DMS79 treated with DMSO at 0.1 percent for 48 hours (cell line): ENCODE measurements around the gene SAMD10.

Source experiments
- DNase-seq: peaks from one replicate; lab custom pipeline; 2025; lab: John Stamatoyannopoulos, UW

Gene SAMD10

DNA sequence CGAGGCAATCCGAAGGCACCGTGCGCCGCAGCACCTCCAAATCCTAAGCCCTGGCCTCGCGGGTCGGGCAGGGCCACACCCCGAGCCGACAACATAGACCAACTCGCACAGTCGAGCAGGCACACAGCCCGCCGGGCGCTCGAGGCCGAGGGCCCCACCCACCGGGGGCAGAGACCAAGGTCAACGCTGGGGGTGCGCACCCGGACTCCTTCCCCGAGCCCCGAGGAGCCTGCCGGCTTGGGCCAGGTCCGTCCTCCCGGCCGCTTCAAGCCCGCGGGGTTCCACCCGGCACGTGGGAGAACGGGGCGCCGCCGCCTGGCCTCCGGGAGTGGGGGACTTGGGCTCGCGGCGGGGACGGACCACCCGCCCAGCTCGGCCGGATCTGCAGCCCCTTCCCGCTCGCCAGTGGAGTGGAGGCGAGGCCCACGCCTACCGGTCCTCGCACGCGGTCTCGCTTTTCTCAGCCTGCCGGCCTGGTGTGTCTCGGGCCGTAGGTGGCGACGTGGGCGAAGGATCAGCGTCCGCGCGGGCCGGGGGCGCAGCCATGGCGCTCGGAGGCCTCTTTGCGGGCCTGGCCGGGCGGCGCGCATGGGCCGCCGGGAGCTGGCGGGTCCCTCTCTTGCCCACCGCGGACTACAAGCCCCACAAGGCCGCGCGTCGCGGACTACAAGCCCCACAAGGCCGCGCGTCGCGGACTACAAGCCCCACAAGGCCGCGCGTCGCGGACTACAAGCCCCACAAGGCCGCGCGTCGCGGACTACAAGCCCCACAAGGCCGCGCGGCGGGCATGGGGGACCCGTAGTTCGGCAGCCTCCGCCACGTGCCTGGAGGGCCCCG lies 23.4 kb downstream of the SAMD10 start, which contains the start of gene UCKL1:
TSS of gene UCKL1 (minus strand) at position 590 of the 837 bp plus-strand sequence. CDS start at position 546, 44 bp downstream.
- DNase-seq = peak; percentile 85

DNA sequence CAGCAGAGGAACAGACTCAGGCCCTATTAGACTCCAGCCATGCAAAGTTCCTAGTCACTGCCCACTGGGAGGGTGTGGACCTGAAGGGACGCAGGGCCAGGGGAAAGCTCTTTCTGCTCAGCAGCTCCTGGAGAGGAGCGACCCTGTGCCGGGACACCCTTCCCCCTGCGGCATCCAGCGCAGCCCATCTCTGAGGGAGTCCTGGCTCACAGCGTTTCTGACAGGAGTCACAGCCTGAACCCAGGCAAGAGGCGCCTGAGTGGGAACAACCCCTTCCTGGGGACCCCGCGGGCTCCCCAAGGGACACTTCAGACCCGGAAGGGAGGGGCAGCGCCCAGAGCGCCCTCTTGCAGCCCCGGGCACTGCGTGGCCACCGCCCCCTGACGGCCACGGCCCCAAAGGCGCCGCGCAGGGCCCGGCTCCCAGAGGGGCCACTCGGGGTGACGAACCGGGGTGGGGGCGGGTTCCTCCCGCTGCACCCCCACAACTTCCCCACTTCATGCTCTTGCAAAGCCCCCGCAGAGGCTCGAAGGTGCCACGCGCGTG lies 24.1 kb downstream of the SAMD10 start:
- no peak for DNase-seq

- no peak for DNase-seq
Measured at GRCh38 chr20:63953764-63954429, 25.5 kb downstream of the SAMD10 start.

- DNase-seq = no peak
Measured at GRCh38 chr20:63952769-63953168, 26.7 kb downstream of the SAMD10 start.

DNA sequence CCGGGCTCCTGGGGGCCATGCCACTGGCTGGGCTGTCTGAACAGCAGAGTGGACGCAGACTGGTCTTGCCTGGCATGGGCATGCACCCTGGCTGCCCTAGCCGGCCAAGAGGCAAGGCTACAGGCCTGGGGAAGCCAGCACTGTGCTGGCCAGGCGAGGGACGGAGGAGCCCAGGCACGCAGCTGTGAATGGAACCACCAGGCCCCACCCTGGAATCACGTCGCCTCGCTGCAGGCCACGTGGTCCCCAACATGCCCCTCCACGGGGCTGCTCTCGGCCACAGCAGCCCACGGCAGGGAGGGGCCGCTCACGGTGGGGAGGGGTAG lies 27.3 kb downstream of the SAMD10 start:
- no peak for DNase-seq

DNA sequence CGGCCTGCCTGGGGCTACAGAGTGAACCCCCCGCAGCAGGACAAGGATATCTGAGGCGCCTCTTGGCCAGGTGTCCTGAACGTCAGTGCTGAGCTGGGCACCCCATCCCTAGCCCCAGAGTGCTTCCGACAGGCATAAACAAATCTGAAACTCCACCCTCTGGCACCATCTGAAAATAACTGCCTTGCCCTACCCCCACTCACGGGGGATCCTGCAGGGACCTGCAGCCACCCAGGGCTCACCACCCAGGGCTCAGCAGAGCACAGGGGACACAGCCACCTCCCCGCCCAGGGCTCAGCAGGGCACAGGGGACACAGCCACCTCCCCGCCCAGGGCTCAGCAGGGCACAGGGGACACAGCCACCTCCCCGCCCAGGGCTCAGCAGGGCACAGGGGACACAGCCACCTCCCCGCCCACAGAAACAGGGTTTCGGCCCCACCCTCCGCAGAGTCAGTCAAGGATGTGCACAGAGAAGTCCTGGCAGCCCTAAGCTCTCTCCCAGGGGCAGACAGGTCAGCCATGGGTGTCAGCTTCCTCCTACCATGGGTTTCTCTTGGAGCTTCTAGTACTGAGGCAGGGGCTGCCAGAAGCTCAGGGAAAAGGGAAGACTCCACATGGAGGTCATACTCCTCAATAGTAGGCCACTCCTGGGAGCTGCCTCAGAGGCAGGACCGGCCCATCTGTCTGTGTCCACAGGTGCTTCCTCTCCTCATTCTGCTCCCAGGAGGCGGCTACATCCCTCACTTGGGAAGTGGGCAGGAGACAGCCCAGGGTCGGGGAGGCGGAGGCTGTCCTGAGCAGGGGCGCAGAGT lies 27.8 kb downstream of the SAMD10 start:
- no peak for DNase-seq

DNA sequence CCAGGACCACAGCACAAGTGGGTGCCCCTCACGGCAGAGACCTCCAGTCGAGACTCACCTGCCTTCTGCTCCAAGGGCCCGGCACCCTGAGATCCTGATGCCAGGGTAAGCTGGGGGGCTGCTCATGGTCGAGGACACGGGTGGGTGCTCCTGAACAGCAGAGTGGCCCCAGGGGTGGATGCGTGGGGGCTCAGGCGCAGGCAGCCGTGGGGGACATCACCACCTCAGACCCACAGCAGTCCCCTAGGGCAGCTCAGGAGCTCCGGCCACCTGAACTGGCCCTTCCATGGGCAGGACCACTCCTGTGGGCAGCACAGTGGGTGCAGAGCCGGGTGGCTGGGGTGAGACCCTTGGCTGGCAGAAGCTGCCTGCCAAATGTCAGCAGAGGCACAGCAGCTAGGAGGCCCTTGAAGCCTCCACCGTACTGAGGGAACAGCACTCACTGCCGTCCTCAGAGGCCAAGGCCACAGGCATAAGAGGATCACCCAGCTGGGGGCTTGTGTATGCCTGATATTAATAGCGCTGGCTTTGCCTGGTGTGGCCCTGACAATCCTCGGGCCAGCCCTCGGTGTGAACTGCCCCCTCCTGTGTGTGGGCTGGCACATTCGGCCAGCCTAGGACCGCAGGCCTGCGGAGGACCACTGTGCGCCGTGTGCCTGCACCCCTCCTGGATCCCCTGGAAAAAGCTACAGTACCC lies 28.6 kb downstream of the SAMD10 start:
- no peak for DNase-seq

- DNase-seq = no peak
Measured at GRCh38 chr20:63947638-63948456, 31.6 kb downstream of the SAMD10 start.

DNA sequence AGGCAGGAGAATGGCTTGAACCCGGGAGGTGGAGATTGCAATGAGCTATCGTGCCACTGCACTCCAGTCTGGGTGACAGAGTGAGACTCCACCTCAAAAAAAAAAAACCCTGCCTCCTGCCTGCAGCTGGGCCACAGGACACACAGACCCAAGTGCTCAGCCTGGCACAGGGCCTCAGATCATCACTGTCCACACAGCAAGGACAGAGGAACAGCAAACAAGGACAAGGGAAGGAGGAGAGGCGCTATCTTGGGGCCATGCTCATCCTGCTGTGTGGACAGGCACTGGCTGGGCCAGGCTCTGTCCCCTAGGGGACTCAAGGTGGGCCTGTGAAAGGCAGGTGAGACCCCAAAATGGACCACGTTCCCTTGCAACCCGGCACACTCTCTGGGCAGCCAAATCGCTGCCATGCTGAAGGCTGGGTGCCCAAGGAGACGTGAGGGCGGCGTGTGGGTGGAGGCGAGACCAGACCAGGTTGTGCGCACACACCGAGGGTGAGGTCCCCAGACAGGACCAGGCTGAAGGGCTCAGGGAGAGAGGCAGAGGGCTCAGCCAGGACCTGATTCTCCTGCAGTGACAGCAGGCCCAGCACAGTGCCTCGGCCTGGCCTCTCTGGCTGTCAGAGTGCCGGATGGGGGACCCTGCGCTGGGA lies 32.3 kb downstream of the SAMD10 start:
- no peak for DNase-seq

GRCh38 chr20:63945921-63946920 lies 33.2 kb downstream of the SAMD10 start:
- no peak for DNase-seq

DNA sequence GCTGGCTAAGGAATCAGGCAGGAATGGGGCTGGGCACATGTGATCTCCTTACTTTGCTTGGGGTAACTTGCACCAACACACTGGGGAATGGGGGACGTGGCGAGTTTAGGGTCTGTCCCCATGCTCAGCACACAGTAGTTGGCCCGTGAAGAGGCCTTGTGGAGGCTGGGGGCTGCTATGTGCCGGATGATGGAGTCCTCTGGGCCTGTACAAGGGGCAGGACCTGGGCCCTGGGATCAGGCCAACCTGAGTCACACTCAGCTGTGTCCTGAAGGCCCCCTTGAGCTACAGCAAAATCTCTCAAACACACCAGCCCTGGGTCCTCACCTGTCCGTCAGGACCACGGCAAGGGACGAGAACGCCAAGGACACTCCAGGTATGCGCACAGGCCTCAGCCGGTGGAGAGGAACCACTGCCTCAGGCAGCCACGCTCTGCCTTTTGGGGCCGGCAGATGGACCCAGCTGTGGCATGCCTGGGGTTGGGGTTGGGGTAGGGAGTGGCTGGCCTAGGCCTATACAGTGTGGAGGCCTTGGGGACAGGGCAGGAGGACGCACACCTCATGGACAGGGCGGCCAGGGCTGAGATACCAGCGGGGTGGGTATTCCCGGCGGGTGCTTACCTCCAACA lies 34.3 kb downstream of the SAMD10 start:
- no peak for DNase-seq

DNA sequence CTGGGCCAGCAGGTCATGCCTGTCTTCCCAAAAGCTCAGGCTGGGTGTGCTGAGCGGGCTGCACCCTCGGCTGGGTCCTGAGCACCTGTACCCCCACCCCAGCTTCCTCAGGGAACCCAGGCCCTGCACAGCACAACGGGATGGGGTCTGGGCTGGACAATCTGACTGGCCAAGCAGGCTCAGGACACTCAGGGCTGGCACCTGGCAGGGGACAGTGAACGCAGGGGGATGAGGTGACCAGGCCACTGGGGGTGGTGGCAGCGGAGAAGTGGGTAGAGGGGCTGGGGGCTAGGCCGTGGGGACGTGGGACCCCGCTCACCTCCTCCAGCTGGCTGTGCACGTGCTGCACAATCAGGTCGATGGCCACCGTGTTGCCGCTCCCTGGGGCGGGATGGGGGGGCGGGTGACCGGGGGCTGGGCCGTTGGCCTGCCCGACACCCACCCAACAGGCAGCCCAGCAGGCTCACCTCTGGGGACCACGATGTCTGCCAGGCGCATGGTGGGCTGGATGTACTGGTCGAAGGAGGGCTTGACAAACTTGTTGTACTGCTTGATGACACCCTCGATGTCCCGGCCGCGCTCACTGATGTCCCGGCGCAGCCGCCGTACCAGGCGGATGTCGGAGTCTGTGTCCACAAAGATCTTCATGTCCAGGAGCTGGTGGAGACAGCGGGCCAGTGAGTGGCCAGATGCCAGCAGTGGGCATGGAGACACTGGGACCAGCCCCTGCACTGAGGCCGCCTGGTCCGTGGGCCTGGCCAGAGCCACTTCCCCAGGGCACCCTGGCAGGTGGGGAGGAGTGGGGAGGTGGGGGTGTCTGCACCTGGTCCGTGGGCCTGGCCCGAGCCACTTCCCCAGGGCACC lies 35.1 kb downstream of the SAMD10 start:
- no peak for DNase-seq

GRCh38 chr20:63943808-63944077 lies 35.7 kb downstream of the SAMD10 start:
- no peak for DNase-seq

DNA sequence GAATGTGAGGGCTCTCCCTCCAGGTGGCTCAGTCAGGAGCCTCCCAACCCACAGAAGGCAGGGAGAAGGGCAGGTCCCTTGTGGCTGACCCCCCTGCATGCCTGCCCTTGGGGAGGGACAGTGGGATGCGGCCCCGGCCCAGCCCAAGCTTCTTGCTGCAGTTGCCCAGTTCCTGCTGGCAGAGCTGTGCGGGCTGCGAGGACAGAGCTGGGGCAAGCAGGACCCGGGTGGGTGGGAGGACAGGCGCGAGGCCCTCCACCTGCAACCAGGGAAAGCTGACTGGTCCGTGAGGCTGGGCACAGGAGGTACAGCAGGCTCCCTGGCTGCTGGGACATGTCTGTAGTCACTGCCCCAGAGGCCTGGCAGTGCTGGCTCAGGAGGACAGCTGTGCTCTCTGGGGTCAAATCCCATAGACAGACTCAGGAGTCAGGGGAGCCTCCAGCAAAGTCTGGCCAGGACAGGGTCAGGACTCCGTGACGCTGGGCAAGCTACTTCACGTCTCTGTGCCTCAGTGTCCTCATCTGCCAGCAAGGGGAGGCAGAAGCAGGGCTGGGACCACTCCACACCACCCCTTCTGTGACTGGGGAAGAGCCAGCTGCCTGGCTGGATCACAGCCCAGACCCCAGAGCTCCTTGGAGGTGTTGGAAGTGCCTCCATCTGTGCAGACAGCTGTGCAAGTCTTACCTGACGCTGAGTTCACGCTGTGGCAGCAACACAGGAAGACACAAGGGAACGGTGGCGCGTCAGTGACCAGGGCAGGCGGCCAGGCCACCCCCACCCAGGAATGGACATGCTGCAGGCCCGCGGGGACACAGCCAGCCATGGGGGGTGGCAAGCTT lies 36.3 kb downstream of the SAMD10 start:
- DNase-seq = no peak

- DNase-seq = no peak
Measured at GRCh38 chr20:63942250-63942951, 37.0 kb downstream of the SAMD10 start.
